Loucy (cell line): ENCODE data around the gene ASTN2.

Experiments used
- EZH2phosphoT487 ChIP-seq: fragments of 200-600 bp; IDR thresholded peaks from 2 replicates; pipeline ENCODE4 v1.6.1; 2018; ENCODE audit warnings: antibody characterized with exemption, mild to moderate bottlenecking, moderate library complexity, borderline replicate concordance
- TF ChIP-seq, protein P1 (sequence below): fragments of 200-600 bp; sonication (generic); conservative IDR thresholded peaks from 2 replicates; pipeline ENCODE4 v1.5.1; 2014; ENCODE audit warnings: mild to moderate bottlenecking, antibody characterized with exemption, low read length

DNA sequence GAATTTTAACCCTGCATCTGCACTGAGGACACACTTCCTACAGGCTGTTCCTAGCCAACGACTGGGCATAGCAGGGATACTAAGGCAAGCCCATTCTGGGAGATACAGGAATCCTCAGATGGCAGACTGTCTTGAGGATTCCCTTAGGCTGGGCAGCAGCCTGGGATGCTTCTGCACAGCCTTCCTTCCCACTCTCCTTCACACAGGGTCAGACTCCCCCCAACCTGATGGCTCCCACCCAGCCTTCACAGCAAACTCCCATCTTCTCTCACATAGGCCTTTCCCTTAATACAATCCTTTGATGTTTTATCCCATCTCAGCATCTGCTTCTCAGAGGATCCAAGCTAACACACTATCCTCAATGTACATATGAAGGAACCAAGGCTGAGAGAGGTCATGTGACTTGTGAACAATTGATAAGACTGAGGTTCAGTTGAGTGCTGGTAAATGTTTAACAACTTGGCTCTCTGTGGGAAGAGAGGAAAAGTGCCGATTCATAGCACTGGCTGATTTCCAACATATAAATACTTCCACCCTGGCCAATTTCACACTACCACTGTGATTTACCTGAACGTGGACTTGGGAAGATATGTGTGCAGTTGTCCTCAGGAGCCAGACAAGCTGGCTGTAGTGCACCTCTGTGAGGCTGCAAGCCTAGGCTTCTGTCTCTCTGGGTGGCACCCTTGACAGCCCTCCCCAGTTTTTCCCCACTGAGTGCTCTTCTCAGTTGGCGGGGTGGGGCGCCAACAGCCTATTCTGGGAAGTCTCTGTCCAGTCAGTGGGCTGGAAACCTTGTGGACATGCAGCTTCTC is 848.0 kb downstream of the ASTN2 start:
- TF ChIP-seq, protein P1, sequence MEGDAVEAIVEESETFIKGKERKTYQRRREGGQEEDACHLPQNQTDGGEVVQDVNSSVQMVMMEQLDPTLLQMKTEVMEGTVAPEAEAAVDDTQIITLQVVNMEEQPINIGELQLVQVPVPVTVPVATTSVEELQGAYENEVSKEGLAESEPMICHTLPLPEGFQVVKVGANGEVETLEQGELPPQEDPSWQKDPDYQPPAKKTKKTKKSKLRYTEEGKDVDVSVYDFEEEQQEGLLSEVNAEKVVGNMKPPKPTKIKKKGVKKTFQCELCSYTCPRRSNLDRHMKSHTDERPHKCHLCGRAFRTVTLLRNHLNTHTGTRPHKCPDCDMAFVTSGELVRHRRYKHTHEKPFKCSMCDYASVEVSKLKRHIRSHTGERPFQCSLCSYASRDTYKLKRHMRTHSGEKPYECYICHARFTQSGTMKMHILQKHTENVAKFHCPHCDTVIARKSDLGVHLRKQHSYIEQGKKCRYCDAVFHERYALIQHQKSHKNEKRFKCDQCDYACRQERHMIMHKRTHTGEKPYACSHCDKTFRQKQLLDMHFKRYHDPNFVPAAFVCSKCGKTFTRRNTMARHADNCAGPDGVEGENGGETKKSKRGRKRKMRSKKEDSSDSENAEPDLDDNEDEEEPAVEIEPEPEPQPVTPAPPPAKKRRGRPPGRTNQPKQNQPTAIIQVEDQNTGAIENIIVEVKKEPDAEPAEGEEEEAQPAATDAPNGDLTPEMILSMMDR = no peak
- TF ChIP-seq EZH2phosphoT487 = no peak
